OCI-LY3 (cell line): ENCODE measurements around the gene PLPPR4.

Experiments used
- EZH2phosphoT487 ChIP-seq: fragments of 200-600 bp; shearing (Covaris generic); IDR thresholded peaks from 2 replicates; pipeline ENCODE4 v1.6.1; 2018; ENCODE audit warnings: antibody characterized with exemption, mixed run types, low read depth
- TF ChIP-seq, protein P1 (sequence below): fragments of 200-600, 300-600 bp; sonication (generic); IDR thresholded peaks from 2 replicates; pipeline ENCODE4 v1.5.1; 2014; ENCODE audit warnings: antibody characterized with exemption, low read length, low read depth

DNA sequence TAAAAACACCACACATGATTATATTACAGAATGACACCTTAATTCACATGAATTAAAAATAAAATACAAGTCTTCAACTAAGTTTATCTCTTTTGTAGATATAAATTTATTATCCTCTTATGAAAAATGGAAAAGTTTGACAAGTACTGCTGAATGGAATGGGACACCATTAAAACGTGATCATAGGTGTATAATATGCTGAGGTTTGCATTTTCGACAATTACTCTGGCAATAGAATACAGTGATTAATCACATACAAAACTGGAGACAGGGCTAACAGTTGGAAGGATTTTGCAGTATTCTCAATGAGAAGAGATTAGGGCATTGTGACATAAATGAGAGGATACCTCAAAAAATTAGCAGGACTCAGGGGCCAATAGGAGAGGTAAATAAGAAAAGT lies 17.1 kb upstream of the PLPPR4 start:
- TF ChIP-seq, protein P1, sequence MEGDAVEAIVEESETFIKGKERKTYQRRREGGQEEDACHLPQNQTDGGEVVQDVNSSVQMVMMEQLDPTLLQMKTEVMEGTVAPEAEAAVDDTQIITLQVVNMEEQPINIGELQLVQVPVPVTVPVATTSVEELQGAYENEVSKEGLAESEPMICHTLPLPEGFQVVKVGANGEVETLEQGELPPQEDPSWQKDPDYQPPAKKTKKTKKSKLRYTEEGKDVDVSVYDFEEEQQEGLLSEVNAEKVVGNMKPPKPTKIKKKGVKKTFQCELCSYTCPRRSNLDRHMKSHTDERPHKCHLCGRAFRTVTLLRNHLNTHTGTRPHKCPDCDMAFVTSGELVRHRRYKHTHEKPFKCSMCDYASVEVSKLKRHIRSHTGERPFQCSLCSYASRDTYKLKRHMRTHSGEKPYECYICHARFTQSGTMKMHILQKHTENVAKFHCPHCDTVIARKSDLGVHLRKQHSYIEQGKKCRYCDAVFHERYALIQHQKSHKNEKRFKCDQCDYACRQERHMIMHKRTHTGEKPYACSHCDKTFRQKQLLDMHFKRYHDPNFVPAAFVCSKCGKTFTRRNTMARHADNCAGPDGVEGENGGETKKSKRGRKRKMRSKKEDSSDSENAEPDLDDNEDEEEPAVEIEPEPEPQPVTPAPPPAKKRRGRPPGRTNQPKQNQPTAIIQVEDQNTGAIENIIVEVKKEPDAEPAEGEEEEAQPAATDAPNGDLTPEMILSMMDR = no peak
- TF ChIP-seq EZH2phosphoT487 = no peak
